ENCODE measurements around the gene CEP20. TPM values are rescaled to one million over a fixed set of nuclear protein-coding genes. Genes with fewer than 3 reads are reported as not detected.
"Not testable (repeated sequence)": the region's sequence is repeated elsewhere in the genome, so short reads cannot be mapped to it uniquely, and the experiment has no call there.

The CEP20 gene
- polyA plus RNA-seq (2011; rRNA removed) = 23.6 and 41.2 TPM in 2 replicates
- polyA minus RNA-seq (2011; rRNA and poly(A)+ RNA removed) = 8.9 and 12.5 TPM in 2 replicates

- Histone ChIP-seq H3K36me3 (ENCODE audit: control insufficient read depth, insufficient read depth, low read length) (no peaks in the 10 kb centered on the region), H3K27me3 (ENCODE audit: control insufficient read depth, insufficient read depth, low read length) (no peaks in the 10 kb centered on the region), H3K4me3 (ENCODE audit: low read depth, low read length) (peak within 1 kb of the TSS; percentile 78)
- peak; percentile 90 for DNase-seq (ENCODE audit: low read depth)
- TF ChIP-seq CTCF (IDR thresholded peaks at IDR 0.05; ENCODE audit: insufficient read depth, low read depth, low read length) = peak; percentile 23; the same call in 1 of the 2 replicates
- ChIA-PET POLR2A (interaction anchor here (0.6 to 0.9 kb wide), 3 partner anchors 9 to 1478 kb away, joined by 3 to 8 read pairs (median 5); no protein-coding TSS in a partner anchor), CTCF (interaction anchor here (0.8 to 2.4 kb wide), 5 partner anchors 9 to 239 kb away, joined by 3 to 9 read pairs (median 5); no protein-coding TSS in a partner anchor)
Observed at GRCh38 chr16:15888072-15888976, at the start of gene CEP20. Gene CEP20 (minus strand): TSS chr16:15888603. CDS start chr16:15888585, 18 bp downstream.

DNA sequence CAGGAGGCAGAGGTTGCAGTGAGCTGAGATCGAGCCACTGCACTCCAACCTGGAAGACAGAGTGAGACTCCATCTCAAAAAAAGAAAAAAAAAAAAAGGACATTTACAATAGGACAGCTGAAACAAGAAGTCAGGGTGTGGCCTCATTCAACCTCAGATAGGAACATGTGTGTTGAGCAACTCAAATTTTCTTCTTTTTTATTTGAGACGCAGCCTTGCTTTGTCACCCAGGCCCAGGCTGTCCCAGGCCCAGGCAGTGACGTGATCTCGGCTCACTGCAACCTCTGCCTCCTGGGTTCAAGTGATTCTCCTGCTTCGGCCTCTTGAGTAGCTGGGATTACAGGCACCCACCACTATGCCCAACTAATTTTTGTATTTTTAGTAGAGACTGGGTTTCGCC lies 48.4 kb upstream of the CEP20 start:
- CTCF ChIA-PET; H3K4me3 ChIP-seq (ENCODE audit: low read depth, low read length); DNase-seq (ENCODE audit: low read depth); H3K36me3 ChIP-seq (ENCODE audit: control insufficient read depth, insufficient read depth, low read length); H3K27me3 ChIP-seq (ENCODE audit: control insufficient read depth, insufficient read depth, low read length); POLR2A ChIA-PET: not testable (repeated sequence)

- Histone ChIP-seq H3K4me3 (ENCODE audit: low read depth, low read length) (no peak overlapping the region), H3K36me3 (ENCODE audit: control insufficient read depth, insufficient read depth, low read length) (no peaks in the 10 kb centered on the region), H3K27me3 (ENCODE audit: control insufficient read depth, insufficient read depth, low read length) (no peaks in the 10 kb centered on the region)
- TF ChIP-seq CTCF (IDR thresholded peaks at IDR 0.05; ENCODE audit: insufficient read depth, low read depth, low read length) = no peak
- ChIA-PET POLR2A (no interaction called here), CTCF (no interaction called here)
- no peak for DNase-seq (ENCODE audit: low read depth)
Observed at GRCh38 chr16:15934991-15935390, 46.6 kb upstream of the CEP20 start.

DNA sequence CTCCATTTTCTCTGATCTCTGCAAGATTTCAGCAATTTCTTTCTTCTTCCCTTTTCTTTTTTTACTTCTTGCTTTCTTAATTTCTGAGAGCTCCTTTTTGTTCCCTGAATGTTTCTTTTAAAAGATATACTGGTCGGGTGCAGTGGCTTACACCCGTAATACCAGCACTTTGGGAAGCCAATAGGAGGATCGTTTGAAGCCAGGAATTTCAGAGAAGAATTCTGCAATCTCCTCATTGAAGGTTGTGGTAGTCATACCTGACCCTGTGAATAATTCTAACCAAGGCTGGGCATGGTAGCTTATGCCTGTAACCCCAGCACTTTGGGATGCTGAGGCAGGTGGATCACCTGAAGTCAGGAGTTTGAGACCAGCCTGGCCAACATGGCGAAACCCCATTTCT lies 45.4 kb upstream of the CEP20 start:
- Histone ChIP-seq H3K4me3 (ENCODE audit: low read depth, low read length) (no peak overlapping the region), H3K27me3 (ENCODE audit: control insufficient read depth, insufficient read depth, low read length) (no peaks in the 10 kb centered on the region), H3K36me3 (ENCODE audit: control insufficient read depth, insufficient read depth, low read length) (no peaks in the 10 kb centered on the region)
- no peak for DNase-seq (ENCODE audit: low read depth)
- POLR2A ChIA-PET = no interaction called here
- CTCF ChIA-PET = interaction anchor here (0.7 to 0.9 kb wide), 2 partner anchors 34 to 315 kb away, joined by 4 read pairs; no protein-coding TSS in a partner anchor
- TF ChIP-seq CTCF (IDR thresholded peaks at IDR 0.05; ENCODE audit: insufficient read depth, low read depth, low read length) = no peak

DNA sequence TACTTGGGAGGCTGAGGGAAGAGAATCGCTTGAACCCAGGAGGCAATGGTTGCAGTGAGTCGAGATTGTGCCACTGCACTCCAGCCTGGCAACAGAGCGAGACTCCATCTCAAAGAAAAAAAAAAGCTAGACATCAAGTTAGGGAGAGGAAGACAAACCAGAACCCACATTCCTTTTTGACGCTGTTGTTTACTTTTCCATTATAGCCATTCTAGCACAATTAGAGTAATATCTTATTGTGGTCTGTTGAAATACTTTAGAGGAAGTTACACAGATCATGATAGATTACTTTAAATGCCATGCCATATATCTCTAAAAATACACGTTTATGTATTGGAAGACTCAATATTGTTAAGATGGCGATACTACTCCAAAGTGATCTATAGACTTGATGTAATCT lies 44.5 kb upstream of the CEP20 start:
- no peak for TF ChIP-seq CTCF (IDR thresholded peaks at IDR 0.05; ENCODE audit: insufficient read depth, low read depth, low read length)
- CTCF ChIA-PET = no interaction called here
- Histone ChIP-seq H3K36me3 (ENCODE audit: control insufficient read depth, insufficient read depth, low read length) (no peaks in the 10 kb centered on the region), H3K4me3 (ENCODE audit: low read depth, low read length) (no peak overlapping the region), H3K27me3 (ENCODE audit: control insufficient read depth, insufficient read depth, low read length) (no peaks in the 10 kb centered on the region)
- no peak for DNase-seq (ENCODE audit: low read depth)
- POLR2A ChIA-PET = no interaction called here

Data from BJ (cell line).